EL (cell line): ENCODE results near the gene ERICH6.
A peak's percentile ranks its signal among the peaks of the same experiment; 100 is the strongest.

ENCODE experiments used
- DNase-seq: peaks from one replicate; pipeline ENCODE4 v3.0.0-alpha.2; 2016

The ERICH6 gene

GRCh38 chr3:150703756-150704344 is at the start of gene ERICH6:
Gene ERICH6 (minus strand): TSS chr3:150703920. CDS start chr3:150703898, 22 bp downstream.
- peak; percentile 92 for DNase-seq

GRCh38 chr3:150751781-150752263 is 48.1 kb upstream of the ERICH6 start:
- no peak for DNase-seq

DNA sequence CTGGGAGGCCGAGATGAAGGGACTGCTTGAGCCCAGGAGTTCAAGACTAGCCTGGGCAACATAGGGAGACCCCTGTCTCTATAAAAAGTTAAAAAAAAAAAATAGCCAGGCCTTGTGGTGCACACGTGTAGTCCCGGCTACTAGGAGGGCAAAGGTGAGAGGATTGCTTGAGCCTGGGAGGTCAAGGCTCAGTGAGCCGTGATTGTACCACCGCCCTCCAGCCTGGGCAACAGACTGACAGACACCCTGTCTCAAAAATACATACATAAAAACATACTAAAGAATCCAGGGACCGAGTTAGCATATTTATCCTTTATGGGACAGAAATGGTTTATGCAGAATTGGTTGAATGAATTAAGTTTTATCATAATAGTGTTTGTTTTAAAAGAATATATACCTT is 45.5 kb upstream of the ERICH6 start:
- no peak for DNase-seq

DNA sequence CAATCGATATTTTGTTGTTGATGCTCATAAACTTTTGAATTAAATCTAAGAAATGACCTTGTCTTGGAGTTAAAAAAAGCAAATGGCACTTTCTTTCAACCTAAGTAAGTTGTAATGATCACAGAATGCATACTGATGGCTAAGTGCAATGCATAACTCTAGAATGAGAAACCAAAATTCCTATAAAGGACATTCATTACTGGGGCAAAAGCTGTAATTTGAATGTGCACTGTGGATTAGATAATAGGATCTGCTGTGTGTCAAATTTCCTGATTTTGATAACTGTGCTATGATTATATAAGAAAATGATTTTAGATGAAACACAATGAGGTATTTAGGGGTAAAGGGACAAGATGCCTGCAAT is 44.9 kb upstream of the ERICH6 start:
- DNase-seq = no peak

DNA sequence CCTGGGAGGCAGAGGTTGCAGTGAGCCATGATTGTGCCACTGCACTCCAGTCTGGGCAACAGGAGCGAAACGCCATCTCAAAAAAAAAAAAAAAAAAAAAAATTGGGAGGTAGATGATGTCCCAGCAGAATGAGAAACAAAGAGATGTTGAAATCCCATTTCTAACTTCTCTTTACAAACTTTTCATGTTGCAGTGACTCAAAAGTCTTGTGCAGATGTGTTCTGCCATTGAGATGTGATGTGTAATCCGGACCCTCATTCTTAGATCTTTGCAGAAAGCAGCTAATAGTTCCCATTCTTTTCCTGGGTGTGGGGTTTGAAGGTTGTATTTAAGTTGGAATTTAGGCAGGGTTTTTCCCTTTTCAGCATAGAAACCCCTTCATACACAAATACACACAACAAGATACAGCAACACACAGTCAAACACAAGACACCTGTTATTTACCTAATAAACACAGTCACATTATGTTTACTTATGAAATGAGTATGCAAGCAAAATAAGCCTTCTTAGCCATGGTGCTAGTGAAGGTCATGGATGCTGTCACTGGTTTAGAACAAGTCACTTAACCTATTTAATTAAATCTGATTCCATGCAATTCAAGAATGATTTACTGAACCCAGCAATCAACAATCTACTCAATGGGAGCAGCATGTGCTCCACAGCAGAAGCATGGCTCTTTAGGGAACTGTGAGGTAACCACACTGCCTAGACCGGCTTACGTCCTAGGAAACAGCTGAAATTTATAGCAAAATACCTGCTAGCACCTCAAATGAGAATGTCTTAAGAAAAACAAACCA is 44.4 kb upstream of the ERICH6 start:
- DNase-seq = no peak

DNA sequence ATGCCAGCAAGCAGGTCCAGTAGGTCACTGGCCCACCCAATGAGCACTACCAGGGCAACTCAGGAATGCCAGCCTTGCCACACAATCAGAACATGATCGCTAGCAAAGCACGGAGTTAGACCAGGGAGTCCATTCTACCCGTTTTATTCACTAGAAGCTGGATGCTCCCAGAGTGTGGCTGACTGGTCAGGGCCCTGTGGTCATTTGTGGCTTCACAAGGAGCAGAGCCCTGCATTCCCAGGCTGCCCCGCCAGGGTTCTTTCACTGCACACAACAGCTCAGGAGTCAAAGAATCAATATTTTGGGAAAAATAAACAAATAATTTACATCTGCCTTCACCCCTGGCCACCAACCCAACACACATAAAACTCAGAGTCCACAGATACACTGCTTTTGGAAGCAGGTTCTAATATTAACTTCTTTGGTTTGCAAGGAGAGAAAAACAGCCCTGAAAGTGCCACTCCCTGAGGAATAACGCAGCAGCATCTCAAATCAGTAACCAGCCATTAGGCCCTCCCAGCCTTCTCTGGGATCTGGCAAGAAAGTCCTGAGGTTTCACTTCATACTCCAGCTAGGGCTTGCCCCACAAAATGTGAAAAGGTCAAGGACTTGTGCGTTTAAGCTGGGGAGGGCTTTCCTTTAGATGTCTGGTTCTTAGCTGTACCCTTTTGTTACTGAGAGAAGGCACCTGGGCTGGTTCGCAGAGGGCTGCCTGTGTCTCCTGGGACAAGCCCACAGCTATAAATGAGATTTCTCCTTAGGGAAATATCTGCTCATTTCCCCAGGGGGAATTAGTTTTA is 43.3 kb upstream of the ERICH6 start:
- DNase-seq = no peak

GRCh38 chr3:150745832-150746231 is 42.1 kb upstream of the ERICH6 start:
- DNase-seq = no peak

DNA sequence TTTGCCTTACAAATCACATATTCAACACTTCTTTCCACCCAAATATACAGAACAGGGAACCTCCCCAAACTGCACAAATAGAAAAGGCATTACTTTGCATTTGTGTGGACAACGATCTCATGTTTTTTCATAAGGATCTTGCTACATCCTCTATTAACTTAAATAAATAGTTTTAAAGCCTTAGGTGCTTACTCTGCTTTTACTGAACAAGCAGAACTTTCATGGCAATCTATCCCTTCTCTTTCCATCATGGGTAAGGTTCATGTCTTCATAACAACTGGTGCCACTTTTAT is 41.1 kb upstream of the ERICH6 start:
- DNase-seq = no peak

GRCh38 chr3:150744041-150744918 is 40.6 kb upstream of the ERICH6 start:
- no peak for DNase-seq

- peak; percentile 76 for DNase-seq
Observed at GRCh38 chr3:150743508-150743907, 39.8 kb upstream of the ERICH6 start.

- DNase-seq = no peak
Observed at GRCh38 chr3:150742679-150743078, 39.0 kb upstream of the ERICH6 start.

DNA sequence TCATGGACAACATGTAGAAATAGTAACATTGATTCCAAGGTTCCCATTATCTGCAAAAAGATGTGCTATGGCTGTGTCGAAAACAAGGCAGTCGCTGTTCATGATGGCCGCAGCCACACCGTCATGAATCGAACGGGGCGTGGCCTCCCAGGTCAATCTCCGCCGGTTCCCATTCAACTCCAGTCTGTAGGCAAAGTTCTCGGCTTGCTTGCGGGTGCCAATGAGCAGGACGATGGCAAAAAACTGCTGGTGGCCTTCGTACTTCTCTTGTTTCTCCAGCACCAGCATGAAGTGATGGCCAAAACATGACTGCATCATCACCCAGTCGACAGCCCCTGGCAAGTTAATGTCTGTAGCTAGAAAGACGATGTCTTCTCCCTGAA is 38.4 kb upstream of the ERICH6 start:
- no peak for DNase-seq

DNA sequence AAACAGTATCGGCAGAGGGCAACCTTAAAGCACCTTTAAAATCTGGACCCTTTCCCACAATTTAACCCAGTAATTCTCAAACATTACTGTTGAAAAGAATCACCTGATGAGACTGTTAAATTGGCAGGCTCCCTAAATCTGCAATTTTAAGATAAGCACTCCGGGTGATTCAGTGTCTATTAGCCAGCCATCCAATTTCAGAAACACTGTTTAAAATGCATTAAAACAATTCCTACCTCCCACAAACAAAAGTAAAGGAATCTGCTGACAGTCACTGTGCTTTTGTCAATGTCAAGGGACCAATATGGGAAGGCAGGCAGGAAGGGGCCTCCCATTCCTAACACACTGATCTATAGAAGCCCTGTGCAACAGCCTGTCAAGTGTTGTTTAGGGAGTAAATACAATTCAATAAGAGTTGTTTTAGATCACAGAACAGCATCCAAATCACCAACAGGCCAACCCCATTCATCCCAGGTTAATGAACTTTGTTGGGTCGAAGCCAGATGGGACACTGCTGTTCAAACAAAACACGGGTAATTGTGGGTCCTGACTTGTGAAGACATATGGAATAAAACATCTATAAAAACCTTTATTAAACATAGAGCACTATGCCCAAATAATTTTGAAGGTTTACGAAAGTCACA is 37.9 kb upstream of the ERICH6 start:
- no peak for DNase-seq

GRCh38 chr3:150740733-150741496 is 37.2 kb upstream of the ERICH6 start:
- no peak for DNase-seq

DNA sequence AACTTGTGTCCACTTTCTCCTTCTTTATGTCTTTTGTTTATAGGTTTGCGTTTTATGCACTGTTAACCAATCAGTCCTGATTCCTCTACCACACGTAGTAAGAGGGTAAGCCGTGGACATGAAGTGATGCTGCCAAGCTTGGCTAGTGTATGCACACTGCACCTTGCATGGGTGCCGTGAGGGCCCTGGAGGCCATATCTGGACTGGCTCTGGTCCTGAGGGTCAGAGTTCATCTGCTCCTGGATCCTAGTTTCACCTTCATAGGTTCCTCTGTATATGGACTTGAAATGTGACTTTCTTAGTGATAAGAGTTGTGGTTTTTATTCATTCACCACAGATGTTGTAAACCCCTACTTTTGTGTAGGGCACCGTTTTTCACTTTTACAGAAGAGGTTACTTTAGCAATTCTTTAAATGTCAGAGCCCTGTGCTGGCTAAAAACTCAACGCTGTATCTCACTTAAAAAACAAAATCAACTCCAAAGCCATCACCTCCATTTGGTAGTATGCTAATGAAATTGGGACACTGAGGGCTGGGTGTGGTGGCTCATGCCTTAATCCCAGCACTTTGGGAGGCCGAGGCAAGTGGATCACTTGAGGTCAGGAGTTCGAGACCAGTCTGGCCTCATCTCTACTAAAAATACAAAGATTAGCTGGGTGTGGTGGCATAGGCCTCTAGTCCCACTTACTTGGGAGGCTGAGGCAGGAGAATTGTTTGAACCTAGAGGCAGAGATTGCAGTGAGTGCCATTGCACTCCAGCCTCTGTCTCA is 36.3 kb upstream of the ERICH6 start:
- DNase-seq = no peak

- no peak for DNase-seq
Observed at GRCh38 chr3:150739200-150739863, 35.6 kb upstream of the ERICH6 start.

GRCh38 chr3:150738688-150739087 is 35.0 kb upstream of the ERICH6 start:
- no peak for DNase-seq

DNA sequence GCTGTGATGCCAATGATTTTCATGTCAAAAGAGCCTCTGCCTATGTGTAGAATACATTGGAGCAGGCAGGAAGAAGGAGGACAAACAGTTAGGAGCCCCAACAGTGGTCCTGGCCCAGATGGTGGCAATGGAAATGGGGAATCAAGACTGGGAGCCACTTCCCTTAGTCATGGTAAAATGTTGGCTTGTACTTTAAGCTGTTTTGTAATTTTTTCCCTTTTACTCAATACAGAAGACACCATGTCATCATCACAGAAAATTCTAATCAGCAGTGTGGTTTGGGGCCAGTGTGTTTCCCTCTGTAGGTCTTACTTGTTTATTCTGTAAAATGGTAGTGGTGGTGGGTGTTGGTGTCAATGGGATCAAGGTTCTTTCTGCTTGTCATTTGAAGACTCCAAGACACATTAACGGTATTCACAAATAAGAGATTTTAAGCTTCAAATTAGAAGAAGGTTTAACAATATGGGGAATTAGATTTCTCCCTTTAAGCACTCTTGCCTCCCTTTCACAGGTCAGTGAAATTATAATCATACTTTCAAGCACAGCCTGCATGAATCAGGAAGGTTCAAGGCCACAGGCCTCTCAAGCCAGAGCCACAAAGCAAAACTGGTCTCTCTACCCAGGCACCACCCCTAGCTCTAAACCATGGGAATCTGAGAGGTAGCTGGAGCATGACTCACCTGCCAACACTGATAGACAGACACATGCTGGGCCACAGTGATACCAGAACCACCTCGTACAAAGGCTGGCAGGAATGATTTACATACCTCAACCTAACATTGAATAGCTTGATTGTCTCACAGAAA is 34.4 kb upstream of the ERICH6 start:
- peak; percentile 45 for DNase-seq
